Hematopoietic multipotent progenitor cell treated with erythropoietin and hydrocortisone succinate and interleukin-3 and kit ligand, for 8 days (in vitro differentiated cells): ENCODE results near the gene KCTD16.

Source experiments
- DNase-seq: peaks from one replicate; pipeline ENCODE4 v3.0.0-alpha.2; 2015

Gene KCTD16

DNA sequence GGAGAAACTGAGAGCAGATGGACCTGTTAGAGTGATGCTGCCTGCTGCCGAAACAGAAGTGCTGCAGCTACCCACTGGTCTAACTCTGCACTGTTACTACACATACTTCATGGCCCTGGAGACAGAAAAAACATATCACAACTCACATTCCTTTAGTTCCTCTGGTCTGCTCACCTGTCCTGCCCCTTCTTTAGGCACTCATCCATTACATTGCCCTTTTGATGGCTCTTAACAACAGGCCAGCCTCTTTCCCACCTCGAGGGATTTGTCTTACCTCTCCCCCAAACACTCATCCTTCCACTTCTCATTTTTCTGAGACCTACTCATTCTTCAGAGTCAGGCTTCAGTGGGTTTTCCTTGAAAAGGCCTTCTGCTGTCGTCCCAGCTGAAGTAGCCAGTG, 49.2 kb downstream of the KCTD16 start:
- DNase-seq, result no peak

DNA sequence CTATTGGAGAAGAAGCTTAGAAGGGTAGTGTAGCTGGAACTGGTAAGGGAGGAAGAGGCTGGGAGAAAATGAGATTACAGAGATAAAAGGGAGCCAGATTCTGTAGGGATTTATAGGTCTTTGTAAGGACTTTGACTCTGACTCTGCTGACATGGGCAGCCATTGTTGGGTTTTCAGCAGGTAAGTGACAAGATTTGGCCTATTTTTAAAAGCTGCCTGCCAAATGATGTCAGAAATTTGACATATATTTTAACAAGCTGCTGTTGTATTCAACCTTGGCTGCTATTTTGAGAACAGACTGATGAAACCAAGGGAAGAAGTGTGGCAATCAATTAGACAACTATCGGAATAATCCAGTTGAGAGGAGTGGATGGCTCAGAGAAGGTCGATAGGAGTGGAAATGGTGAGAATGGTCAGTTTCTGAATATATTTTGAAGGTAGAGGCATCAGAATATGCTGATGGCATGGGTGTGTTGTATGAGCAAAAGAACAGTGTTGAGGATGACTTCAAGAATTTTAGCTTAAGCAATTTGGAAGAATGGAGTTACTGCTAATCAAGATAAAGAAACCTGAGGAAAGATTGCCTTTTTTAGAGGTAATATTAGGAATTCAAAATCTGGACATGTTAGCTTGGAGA, 56.8 kb downstream of the KCTD16 start:
- no peak for DNase-seq

DNA sequence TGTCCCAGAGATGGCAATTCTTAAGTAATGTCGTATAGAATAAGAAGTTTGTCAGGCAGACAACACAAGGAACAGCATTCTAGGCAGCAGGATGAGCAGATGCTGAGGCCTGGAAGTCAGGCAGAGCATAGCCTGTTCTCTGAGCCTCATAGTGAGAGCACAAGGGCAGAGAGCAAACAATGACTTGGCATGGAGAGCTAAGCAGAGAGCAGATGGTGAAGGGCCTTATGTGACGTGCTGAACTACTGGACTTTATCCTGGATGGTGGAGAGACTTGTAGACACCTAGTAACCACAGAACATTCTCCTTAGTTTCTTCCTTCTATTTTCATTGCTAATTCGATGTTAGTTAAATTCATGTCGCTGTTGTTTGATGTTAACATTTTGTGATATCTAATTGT, 60.1 kb downstream of the KCTD16 start:
- no peak for DNase-seq

DNA sequence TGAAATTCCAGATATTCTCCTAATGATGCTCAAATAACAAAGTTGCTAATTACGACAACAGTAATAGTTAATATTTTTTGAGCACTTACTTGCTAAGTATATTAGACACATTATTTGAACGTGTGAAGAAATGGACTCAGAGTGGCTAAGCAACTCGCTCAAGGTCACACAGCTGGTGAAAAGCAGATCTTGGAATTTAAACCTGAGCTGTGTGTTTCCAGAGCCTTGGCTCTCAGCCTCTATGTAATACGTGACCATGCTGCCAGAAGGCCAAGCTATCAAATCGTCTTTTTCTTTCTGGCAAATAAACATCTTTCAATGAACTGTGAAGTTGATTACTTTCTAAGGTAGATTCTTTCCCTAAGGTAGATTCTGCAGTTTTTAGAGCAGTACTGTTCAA, 61.6 kb downstream of the KCTD16 start:
- DNase-seq, result no peak

DNA sequence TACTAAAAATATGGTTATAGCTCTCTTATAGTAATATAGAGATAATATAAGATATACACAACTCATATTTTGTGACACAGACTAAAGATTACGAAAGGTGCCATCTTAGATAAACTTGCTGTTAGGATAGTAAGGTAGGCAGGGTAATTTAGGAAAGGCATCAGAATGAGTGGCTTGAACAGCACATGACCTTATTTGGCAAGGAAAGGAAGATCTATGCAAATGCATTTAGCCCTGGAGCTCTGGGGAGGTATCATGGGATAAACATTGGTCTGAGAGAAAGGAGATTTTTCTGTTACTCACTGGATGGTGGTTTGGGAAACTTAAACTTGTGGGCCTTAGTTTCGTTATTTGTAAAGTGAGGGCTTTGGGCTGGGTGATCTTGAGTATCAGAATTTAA, 65.8 kb downstream of the KCTD16 start:
- DNase-seq, result no peak

DNA sequence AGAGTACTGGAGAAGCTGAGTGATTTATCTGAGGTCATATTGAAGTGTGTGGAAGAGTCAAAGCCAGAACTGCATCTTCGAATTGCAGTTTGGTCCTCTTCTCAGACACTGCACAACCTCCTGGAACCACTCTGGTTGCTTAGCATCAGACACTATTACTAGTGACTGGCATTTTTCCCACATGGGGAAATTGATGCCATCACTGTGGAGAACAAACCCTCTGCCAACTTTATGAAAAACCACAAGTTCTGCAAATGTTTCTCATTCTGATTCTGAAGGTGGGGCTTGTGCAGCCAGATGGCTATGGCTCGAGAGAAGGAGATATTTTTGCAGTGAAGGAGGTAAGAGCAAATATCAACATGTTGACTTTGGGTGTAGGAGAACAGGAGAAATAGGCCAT, 67.2 kb downstream of the KCTD16 start:
- no peak for DNase-seq

DNA sequence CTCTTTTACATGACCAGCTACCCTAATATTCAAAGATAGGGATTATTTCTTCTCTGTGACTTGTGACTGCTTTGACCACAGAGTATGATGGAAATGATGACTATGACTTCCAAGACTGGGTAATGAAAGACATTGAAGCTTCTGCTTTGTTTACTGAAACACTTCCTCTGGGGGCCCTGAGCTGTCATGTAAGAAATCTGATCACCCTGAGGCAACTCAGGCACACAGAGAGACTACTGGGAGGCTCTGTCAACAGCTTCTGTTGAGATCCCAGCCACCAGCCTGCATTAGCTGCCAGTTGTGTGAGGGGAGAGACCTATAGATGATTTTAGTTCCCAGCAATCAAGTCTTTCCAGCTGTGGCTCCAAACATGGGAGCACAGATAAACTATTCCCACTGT, 76.5 kb downstream of the KCTD16 start:
- DNase-seq, result no peak

DNA sequence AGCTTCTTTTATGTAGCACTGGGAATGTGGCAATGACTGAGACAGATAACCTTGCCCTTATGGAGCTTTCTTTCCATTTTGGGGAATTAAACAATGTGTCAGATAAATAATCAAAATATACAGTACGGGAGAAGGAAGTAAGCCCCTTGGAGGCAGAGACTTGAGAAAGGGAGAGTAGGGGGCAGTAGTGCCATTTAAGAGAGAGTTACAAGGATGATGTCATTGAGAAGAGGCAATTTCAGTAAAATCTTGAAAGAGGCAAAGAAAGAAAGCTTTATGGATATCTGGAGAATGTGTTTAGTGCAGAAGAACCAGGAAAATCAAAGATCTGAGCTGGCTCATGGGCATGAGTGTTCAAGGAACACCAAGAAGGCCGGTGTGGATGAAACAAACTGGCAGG, 77.3 kb downstream of the KCTD16 start:
- DNase-seq, result no peak

DNA sequence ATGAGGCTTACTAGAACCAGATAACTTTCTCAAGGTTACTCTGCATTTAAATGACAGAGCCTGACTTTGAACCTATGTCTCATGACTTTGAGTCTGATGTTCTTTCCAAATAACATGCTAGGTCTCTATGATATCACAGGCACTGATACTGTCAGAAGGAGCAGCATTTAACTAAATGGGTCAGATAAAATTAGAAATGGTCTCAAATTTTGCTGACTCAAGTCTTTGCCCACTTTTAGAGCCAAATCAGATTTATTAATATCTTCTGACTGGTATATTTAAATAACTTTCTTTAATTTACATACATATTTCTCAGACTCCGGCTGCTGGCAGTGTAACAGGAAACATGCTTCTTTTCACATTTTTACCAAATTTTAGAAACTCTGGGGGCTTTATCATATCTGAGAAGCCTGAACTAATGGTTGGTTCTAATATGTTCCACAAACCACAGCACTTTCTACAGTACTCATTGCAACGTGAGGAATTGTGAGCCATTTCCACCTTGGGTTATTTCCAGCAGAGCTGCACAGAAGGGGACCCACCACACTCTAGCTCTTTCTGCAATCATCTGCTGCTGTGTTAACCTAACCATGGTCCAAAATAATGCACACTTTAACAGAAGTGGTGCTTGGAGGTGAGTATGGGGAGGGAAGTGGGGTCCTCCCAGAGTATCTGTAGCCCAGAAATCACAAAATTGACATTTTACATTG, 79.2 kb downstream of the KCTD16 start:
- DNase-seq, result no peak

DNA sequence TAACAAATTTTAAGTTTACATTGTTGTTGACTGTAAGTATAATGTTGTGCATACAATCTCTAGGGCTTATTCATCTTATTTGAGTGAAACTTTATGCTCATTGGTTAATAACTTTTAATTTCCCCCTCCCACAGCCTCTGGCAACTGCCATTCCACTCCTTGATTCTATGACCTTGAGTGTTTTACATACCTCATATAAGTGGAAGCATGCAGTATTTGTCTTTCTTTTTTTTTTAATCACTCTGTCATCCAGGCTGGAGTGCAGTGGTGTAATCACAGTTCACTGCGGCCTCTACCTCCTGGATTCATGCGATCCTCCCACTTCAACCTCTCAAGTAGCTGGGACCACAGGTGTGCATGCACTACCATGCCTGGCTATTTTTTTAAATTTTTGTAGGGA, 83.9 kb downstream of the KCTD16 start:
- DNase-seq, result no peak

DNA sequence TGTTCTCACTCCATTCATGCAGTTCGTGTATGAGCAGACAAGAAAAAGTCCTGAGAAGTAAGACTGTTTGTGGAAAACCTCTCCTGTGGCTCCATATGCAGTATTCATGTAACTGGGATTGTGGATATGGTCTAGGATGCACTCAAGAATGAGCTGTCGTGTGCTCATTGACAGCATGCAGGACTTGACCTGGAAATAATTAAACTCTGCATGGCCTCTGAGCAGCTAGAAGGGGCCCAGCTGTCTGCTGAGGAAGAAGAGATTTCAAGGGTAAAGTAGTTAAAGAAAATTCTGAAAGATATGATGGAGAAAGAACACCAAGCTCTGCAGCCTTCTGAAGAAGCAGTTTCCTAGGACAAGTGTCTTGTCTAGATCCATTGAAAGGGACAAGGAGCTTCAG, 89.4 kb downstream of the KCTD16 start:
- DNase-seq, result no peak

DNA sequence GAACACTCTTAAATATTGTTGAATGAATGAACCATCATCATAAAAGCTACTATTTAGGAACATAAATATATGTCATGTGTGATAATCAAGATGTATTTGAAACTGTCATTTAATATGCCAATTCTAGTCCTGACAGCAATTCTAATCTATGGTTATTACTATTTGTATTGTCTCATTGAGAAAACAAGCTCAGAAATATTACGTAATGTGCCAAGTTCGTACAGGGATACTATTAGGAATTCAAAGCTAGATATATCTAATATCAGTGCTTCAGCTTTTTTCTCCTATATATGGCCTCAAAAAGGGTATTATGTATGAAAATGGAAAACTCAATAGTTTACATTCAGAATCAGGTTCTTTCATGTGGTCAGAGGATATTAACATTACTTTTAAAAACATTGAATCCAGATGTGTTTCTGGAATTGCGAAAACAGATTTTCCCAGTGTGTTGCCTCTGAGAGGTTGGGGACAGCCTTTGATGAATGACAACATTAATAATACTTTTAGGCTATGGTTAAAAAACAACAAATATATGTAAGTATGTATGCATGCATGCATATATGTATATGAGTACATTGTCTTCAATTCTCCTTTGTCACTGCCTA, 95.1 kb downstream of the KCTD16 start:
- DNase-seq, result no peak

DNA sequence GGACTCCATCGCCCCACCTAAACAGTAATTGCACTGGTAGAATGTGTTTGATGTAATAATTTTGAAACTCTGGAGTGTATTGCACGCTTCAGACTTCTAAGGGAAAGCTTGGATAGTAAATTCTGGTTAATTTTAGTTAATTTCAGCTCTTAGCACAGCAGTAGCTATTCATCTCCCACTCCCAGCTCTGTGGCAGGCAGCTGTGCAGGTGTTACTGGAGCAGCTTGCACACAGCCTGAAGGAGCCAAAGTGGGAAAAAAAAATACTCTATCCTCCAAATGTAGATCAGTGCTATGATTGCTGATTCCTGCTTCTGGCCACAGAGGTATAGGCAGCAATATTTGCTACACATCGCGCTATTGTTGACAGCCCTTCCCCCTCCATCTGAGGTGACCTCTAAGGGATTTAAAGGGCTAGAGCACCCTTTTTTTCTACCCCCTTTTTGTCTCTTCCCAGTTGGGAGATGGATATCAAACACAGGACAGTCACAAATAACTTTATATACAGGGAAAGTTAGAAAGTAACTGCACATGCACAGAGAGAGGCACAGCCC, 97.4 kb downstream of the KCTD16 start:
- no peak for DNase-seq

DNA sequence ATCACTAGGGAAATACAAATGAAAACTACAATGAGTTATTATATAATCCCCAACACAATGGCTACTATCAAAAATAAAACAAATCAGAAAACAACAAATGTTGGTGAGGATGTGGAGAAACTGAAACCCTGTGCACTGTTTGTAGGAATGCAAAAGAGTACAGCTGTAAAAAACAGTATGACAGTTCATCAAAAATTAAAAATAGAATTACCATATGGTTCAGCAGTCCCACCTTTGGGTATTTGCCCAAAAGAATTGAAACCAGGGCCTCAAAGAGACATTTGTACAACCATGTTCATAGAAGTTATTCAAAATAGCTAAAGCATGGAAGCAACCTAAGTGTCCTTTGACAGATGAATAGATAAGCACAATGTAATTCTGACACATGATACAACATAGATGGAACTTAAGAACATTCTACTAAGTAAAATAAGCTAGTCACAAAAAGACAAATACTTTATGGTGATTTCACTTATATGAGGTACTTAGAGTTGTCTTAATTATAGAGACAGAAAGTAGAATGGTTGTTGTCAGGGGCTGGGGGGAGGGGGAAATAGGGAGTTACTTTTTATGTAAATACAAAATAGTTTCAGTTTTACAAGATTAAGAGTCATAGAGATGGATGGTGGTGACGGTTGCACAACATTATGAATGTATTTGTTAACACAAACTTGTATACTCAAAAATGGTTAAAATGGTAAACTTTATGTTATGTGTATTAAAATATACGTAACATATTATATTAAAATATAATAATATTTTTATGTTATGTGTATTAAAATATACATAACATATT, 102.8 kb downstream of the KCTD16 start:
- no peak for DNase-seq

DNA sequence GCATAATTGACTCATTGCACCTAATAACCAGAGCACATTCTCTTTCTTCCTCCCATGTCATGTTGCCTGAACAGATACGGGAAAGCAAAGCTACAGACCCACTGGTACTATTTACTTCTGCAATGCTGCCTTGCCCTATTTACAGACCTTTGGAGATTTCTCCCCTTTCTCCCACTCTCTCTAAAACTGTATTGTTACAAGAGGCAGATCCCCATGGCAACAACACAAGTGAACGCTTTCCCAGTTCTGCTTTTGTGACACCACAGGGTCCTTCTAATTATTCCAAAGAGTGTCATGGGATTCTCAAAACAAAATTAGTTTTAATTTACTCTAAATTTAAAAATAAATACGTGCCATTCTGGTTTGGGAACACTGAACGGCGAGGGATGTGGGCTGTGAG, 104.7 kb downstream of the KCTD16 start:
- DNase-seq, result no peak

DNA sequence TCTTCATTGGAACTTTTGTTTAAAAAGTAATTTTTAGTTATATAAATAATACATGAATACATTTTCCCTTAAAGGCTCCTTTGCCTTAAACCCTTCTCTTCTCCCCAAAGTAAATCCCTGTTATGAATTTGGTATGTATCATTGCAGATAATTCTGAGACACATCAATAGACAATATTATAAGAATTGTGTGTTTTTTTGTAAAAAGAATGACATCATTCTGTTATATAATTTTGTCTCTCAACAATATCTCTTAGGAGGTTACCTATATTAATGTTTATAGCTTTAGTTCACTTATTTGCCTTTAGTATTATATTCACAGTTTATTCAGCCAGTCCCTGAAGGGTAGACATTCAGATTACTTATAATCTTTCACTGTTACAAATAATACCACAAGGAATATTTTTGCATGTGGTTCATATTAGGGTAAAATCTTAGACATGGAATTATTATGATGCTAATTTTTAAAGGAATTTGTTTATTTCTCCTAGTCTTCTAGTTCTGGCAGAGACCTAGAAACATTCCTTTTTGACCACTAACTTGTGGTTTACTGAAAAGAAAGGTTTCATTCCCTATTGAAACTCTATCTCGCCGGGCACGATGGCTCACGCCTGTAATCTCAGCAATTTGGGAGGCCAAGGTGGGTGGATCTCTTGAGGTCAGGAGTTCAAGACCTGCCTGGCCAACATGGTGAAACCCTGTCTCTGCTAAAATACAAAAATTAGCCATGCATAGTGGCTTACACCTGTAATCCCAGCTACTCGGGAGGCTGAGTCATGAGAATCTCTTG, 105.6 kb downstream of the KCTD16 start:
- DNase-seq, result no peak

DNA sequence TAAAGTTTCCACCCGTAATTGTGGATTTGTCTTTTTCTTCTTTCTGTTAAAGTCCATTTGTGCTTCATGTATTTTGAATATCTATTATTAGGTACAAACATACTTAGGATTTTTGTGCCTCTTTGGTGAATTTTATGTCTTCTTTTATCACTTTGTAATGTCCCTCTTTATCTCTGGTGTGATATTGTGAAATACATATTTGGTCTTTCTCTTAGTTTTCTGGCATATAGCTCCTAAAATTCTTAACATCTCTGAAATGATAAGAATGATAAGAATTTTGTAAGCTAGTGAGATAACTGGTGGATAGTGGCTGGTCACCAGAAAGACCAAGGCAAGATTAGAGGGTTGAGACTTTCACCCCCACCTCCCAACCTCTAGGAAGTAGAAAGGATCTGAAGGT, 111.1 kb downstream of the KCTD16 start:
- DNase-seq, result no peak

DNA sequence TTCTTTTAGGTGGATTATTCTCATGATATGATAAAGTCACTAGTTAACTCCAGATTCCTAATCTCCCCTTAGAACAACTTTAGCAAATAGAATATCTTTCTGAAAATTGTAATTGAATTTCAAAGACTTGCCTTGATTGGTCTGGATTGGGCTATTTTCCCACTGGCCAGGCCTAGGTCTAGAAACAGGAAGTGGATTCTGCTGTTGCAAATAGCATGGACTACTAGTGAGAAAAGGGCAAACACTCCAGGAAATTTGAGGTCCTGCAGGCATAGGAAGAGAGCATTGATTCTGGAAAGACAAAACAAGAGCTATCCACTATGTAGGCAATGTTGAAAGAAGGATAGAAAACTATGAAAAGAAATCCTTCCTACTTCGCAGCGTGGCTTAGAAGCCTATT, 113.4 kb downstream of the KCTD16 start:
- no peak for DNase-seq

DNA sequence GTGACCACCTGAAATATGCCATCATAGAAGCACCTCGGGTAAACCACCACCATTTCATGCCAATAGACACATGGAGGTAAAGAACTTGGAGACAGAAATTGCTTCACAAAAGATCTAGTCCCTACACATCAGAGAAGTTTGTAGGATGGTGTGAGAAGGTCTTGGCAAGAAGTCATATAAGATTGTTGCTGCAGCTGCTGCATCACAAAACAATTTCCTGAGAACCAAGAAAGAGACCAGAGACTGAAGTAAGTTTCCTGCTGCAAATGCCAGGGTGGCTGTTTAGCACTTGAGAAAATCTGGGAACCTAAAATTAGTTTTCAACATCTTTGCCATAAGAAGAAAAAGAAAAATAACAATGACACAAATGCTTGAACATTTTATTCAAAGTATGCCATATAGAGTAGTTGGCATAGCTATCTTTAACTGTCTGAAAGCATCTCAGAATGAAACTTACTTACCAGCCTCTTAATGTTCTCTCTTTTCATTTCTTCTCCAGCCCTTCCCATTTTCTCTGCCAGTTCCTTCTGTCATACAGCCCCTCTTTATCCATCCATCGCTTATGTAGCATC, 114.3 kb downstream of the KCTD16 start:
- no peak for DNase-seq

DNA sequence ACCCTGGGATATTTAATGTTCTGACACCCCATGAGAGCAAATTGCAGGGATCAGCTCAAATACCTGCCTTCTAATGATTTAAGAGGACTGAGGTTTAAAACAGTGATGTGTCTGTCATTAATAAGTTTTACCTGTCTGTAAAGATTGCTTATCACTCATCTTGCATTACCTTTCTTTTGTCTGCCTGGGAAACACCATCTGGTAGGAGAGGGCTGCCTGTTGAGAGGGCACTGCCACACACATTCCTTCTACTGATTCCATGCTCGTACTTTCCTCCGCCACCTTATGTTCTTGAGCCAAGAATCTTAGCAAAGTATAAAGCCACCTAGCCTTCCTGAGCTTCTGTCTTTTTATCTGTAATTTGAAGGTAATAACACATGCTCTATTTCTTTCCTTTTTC, 118.6 kb downstream of the KCTD16 start:
- DNase-seq, result no peak

DNA sequence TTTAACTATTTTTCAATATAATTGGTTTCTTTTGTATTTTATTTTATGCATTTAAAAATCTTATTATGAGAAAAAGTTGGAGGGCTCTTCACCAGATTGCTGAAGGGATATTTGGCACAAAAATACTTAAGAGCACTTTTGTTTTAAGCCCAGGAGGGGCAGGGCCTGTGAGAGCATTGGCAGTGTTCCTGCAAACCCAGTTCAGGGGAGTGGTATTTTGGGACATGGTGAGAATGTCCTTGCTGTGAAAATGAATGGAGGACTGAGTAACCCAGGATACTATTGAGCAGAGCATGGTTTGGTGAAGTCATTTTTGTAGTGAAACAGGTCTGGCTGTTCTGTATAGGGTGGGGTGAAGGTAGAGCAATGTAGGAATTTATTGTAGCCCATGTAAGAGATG, 121.4 kb downstream of the KCTD16 start:
- DNase-seq, result no peak

DNA sequence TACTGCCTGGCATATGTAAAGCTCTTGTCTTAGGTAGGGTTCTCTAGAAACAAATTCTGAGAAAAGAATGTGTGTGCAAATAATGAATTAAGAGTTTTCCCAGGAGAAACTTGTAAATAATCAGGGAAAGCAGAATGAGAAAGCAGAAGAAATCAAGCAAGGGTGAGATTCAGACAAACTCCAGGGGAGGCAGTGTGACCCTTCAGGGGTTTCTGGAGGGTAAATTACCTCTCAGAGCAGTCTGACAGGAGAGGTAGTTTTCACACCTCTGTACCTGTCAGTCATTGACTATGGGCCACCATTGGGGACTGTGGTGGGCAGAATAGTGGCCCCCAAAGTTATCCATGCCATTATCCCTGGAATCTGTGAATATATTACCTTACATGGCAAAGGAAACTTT, 124.6 kb downstream of the KCTD16 start:
- no peak for DNase-seq
